Measurements from ENCODE around the gene CREBRF.

CREBRF gene

GRCh38 chr5:173161148-173161547 is 105.0 kb downstream of the CREBRF start:
- DNase-seq, result no peak

GRCh38 chr5:173163219-173163618 is 107.1 kb downstream of the CREBRF start:
- no peak for DNase-seq

- no peak for DNase-seq
These were observed 109.2 kb downstream of the CREBRF start for GRCh38 chr5:173165177-173166016.

GRCh38 chr5:173172166-173172565 is 116.0 kb downstream of the CREBRF start:
- no peak for DNase-seq

GRCh38 chr5:173175523-173175922 is 119.4 kb downstream of the CREBRF start:
- no peak for DNase-seq

GRCh38 chr5:173178369-173178910 is 122.3 kb downstream of the CREBRF start:
- DNase-seq, result no peak

GRCh38 chr5:173180331-173180730 is 124.2 kb downstream of the CREBRF start:
- no peak for DNase-seq

- peak in 1 of 2 experiments; percentile 33 for DNase-seq
These were observed 131.0 kb downstream of the CREBRF start for GRCh38 chr5:173187054-173187743.

GRCh38 chr5:173188280-173188679 is 132.1 kb downstream of the CREBRF start:
- DNase-seq, result no peak
